Progenitor cell of endocrine pancreas (in vitro differentiated cells): ENCODE data around the gene VGLL4. TPM values are rescaled to one million over a fixed set of nuclear protein-coding genes. Genes with fewer than 3 reads are reported as not detected.

ENCODE experiments used
- DNase-seq: peaks from one replicate; pipeline ENCODE4 v3.0.0; 2021; ENCODE audit warnings: low spot score; ENCODE audit not compliant: unreplicated experiment
- H3K27ac Mint-ChIP-seq: 2 replicates; pipeline ENCODE4 v1.8.0; 2021; ENCODE audit warnings: mild to moderate bottlenecking, moderate library complexity, mixed read lengths
- H3K27me3 Mint-ChIP-seq: 2 replicates; pipeline ENCODE4 v1.8.0; 2021; ENCODE audit warnings: mixed read lengths
- H3K36me3 Mint-ChIP-seq: 2 replicates; pipeline ENCODE4 v1.8.0; 2022; ENCODE audit warnings: mixed read lengths; ENCODE audit not compliant: insufficient read depth
- H3K4me1 Mint-ChIP-seq: 2 replicates; pipeline ENCODE4 v1.8.0; 2021; ENCODE audit warnings: low read depth, mixed read lengths
- H3K4me3 Mint-ChIP-seq: 2 replicates; pipeline ENCODE4 v1.8.0; 2021; ENCODE audit warnings: low read depth, mild to moderate bottlenecking, moderate library complexity, mixed read lengths
- H3K9me3 Mint-ChIP-seq: 2 replicates; pipeline ENCODE4 v1.8.0; 2021; ENCODE audit warnings: low read depth, mixed read lengths
- total RNA-seq: library from RNA; stranded (reverse); gene quantifications from 2 replicates; pipeline ENCODE4 v1.2.1, GENCODE V29; 2021
- TF ChIP-seq, protein P1 (sequence below): fragments of 200-600 bp; sonication (generic); IDR thresholded peaks from one replicate; pipeline ENCODE4 v1.5.0; 2021; ENCODE audit warnings: antibody characterized with exemption, mild to moderate bottlenecking; ENCODE audit not compliant: unreplicated experiment

The VGLL4 gene
- total RNA-seq, 1 donor from 2014 or later = 93.2 TPM

DNA sequence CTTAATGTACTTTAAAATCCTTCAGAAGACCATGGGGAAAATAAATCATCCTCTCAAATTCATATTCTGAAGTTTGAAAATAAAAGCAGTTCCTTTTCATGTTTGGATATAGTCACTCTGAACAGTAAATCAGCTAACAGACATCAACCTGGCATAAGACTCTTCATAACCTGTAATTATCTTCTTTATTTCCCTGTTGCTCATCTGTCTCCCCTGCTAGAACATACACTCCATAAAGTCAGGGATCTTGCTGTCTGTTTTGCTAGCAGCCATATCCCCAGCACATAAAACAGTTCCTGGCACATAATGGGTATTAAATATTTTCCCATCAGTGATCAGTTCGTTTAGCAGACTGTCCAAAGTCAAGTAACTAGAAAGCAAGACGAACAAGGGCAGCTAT, 11.2 kb downstream of the VGLL4 start:
- peaks cover 11% of the 10 kb centered on the region for H3K36me3 Mint-ChIP-seq
- H3K27me3 Mint-ChIP-seq = no peaks in the 10 kb centered on the region
- no peak for DNase-seq
- TF ChIP-seq, protein P1, sequence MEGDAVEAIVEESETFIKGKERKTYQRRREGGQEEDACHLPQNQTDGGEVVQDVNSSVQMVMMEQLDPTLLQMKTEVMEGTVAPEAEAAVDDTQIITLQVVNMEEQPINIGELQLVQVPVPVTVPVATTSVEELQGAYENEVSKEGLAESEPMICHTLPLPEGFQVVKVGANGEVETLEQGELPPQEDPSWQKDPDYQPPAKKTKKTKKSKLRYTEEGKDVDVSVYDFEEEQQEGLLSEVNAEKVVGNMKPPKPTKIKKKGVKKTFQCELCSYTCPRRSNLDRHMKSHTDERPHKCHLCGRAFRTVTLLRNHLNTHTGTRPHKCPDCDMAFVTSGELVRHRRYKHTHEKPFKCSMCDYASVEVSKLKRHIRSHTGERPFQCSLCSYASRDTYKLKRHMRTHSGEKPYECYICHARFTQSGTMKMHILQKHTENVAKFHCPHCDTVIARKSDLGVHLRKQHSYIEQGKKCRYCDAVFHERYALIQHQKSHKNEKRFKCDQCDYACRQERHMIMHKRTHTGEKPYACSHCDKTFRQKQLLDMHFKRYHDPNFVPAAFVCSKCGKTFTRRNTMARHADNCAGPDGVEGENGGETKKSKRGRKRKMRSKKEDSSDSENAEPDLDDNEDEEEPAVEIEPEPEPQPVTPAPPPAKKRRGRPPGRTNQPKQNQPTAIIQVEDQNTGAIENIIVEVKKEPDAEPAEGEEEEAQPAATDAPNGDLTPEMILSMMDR = no peak
- no peak overlapping the region for H3K4me3 Mint-ChIP-seq
- peaks cover 3% of the 10 kb centered on the region for H3K9me3 Mint-ChIP-seq
- peaks cover 39% of the 10 kb centered on the region for H3K4me1 Mint-ChIP-seq
- no peak overlapping the region for H3K27ac Mint-ChIP-seq

DNA sequence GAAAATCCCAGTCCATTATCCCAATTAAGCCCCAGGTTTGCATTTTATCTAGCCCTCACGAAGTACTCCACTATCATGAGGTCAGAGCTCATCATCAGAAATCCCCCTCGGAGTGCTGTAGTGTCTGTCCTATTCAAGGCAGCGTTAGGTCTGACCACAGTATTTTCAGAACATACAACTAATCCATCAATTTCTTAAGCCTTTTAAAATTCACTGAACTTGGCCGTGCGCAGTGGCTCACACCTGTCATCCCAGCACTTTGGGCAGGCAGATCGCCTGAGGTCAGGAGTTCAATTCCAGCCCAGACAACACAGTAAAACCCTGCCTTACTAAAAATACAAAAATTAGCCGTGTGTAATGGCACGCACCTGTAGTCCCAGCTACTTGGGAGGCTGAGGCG, 11.9 kb downstream of the VGLL4 start:
- no peak for DNase-seq
- peaks cover 3% of the 10 kb centered on the region for H3K9me3 Mint-ChIP-seq
- no peaks in the 10 kb centered on the region for H3K27me3 Mint-ChIP-seq
- no peak overlapping the region for H3K27ac Mint-ChIP-seq
- H3K36me3 Mint-ChIP-seq = peaks cover 11% of the 10 kb centered on the region
- H3K4me1 Mint-ChIP-seq = peaks cover 32% of the 10 kb centered on the region
- TF ChIP-seq, protein P1 = no peak
- H3K4me3 Mint-ChIP-seq = no peak overlapping the region

DNA sequence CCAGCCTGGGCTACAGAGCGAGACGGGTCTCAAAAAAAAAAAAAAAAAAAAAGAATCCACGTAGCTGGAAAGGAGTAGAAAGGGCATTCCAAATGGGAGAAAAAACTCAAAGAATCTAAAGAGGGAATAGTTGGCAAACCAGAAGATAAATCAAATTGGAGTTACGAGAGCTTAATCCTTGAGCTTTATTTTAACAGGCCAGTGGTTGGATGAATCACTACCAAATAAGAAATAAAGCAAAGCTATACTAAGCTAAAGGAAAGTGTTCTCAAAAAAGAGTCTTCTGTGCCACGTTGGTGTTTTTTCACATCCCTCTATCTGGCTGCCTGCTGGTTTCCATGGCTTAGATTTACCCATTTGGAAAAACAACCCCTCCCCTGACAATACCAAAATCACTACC, 14.0 kb downstream of the VGLL4 start:
- Mint-ChIP-seq H3K27me3 (no peaks in the 10 kb centered on the region), H3K36me3 (peaks cover 9% of the 10 kb centered on the region), H3K4me3 (no peak overlapping the region), H3K4me1 (peaks cover 30% of the 10 kb centered on the region), H3K9me3 (peaks cover 3% of the 10 kb centered on the region), H3K27ac (no peak overlapping the region)
- TF ChIP-seq, protein P1 = no peak
- no peak for DNase-seq

DNA sequence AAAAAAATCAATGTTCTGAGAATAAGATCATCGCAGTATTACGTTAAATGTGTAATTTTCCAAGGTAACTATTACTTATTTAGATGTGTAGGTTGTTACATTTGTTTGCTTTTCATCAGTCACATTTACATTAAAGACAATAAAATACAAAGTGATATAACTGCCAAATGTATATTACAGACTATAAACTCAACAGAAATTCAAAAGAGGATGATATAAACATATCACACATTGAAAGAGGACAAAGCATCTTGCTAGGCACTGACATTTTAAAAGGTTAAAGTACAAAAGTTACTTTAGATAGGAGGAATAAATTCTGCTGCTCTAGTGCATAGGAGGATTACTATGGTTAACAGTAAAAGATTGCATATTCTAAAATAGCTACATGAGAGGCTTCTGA, 16.1 kb downstream of the VGLL4 start:
- Mint-ChIP-seq H3K9me3 (peaks cover 3% of the 10 kb centered on the region), H3K27ac (no peak overlapping the region), H3K4me3 (no peak overlapping the region), H3K4me1 (peaks cover 28% of the 10 kb centered on the region), H3K36me3 (peaks cover 8% of the 10 kb centered on the region), H3K27me3 (no peaks in the 10 kb centered on the region)
- no peak for DNase-seq
- TF ChIP-seq, protein P1 = no peak

DNA sequence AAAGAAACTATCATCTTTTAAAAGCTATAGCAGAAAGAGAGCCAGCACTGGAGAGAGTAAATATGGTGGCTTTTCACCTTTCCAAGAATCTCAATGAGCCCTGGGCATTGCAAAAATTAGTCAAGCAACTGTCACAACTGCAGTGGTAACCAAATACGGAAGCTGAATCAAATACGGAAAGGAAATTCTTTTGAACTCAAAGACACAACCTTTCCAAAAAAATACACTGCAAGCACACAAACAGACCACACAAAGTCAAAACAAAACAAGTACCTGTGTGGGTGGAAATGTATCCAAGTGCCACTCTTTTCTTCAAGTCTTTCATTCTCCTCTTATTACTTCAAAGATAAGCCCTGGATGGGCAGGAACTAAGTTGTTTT, 17.6 kb downstream of the VGLL4 start:
- Mint-ChIP-seq H3K9me3 (peaks cover 3% of the 10 kb centered on the region), H3K4me1 (peaks cover 35% of the 10 kb centered on the region), H3K27me3 (no peaks in the 10 kb centered on the region), H3K36me3 (peaks cover 8% of the 10 kb centered on the region), H3K4me3 (no peak overlapping the region), H3K27ac (no peak overlapping the region)
- TF ChIP-seq, protein P1 = no peak
- no peak for DNase-seq
